Measurements from ENCODE around the gene TMEM201. TPM values are rescaled to one million over a fixed set of nuclear protein-coding genes. Genes with fewer than 3 reads are reported as not detected.

The TMEM201 gene
- total and polyA plus RNA-seq, 2 donors from 2014 or later, result 9.1 to 13.2 TPM

GRCh38 chr1:9575486-9575885, 13.2 kb upstream of the TMEM201 start:
- Histone ChIP-seq H3K4me3 (ENCODE audit: low read length in 3 of 3) (no peak overlapping the region), H3K9ac (ENCODE audit: low read length in 3 of 3) (no peak overlapping the region), H3K27me3 (ENCODE audit: control insufficient read depth, insufficient read depth, low read length) (no peaks in the 10 kb centered on the region), H3K27ac (ENCODE audit: low read depth in 2 of 2, low read length in 2 of 2) (no peak overlapping the region), H3K36me3 (ENCODE audit: control insufficient read depth in 2 of 3, insufficient read depth in 3 of 3, low read length in 3 of 3) (peaks cover 0 to 20% (median 9%) of the 10 kb centered on the region in 3 donors), H3K4me1 (ENCODE audit: control insufficient read depth in 2 of 3, insufficient read depth in 2 of 3, low read depth in 1 of 3, low read length in 3 of 3) (no peaks in the 10 kb centered on the region), H3K9me3 (ENCODE audit: control insufficient read depth in 2 of 3, insufficient read depth in 1 of 3, low read length in 3 of 3) (no peaks in the 10 kb centered on the region)
- DNase-seq (no peak), FAIRE-seq (no peak)
- intact Hi-C loops (cut with DNase I), result loop anchor here (5.0 kb wide), 1 partner anchor 78 kb away; no protein-coding TSS in a partner anchor
- TF ChIP-seq CTCF (IDR thresholded peaks at IDR 0.05; ENCODE audit: borderline replicate concordance, extremely low read depth, insufficient read depth), result no peak

- no peaks in the 10 kb centered on the region for H3K27me3 ChIP-seq (ENCODE audit: control insufficient read depth, insufficient read depth, low read length)
- intact Hi-C loops (cut with DNase I), result loop anchor here (5.0 kb wide), 1 partner anchor 80 kb away; no protein-coding TSS in a partner anchor
- no peak for FAIRE-seq
- no peak overlapping the region for H3K9ac ChIP-seq (ENCODE audit: low read length in 3 of 3)
- no peaks in the 10 kb centered on the region for H3K9me3 ChIP-seq (ENCODE audit: control insufficient read depth in 2 of 3, insufficient read depth in 1 of 3, low read length in 3 of 3)
- H3K4me1 ChIP-seq (ENCODE audit: control insufficient read depth in 2 of 3, insufficient read depth in 2 of 3, low read depth in 1 of 3, low read length in 3 of 3), result no peaks in the 10 kb centered on the region
- H3K27ac ChIP-seq (ENCODE audit: low read depth in 2 of 2, low read length in 2 of 2), result no peak overlapping the region
- no peak for DNase-seq
- H3K4me3 ChIP-seq (ENCODE audit: low read length in 3 of 3), result no peak overlapping the region
- peaks cover 0 to 20% (median 9%) of the 10 kb centered on the region in 3 donors for H3K36me3 ChIP-seq (ENCODE audit: control insufficient read depth in 2 of 3, insufficient read depth in 3 of 3, low read length in 3 of 3)
- no peak for TF ChIP-seq CTCF (IDR thresholded peaks at IDR 0.05; ENCODE audit: borderline replicate concordance, extremely low read depth, insufficient read depth)
Measured at GRCh38 chr1:9576903-9577302, 11.8 kb upstream of the TMEM201 start.

GRCh38 chr1:9577423-9577822, 11.3 kb upstream of the TMEM201 start:
- H3K9me3 ChIP-seq (ENCODE audit: control insufficient read depth in 2 of 3, insufficient read depth in 1 of 3, low read length in 3 of 3), result no peaks in the 10 kb centered on the region
- no peak overlapping the region for H3K9ac ChIP-seq (ENCODE audit: low read length in 3 of 3)
- no peak overlapping the region for H3K4me3 ChIP-seq (ENCODE audit: low read length in 3 of 3)
- H3K4me1 ChIP-seq (ENCODE audit: control insufficient read depth in 2 of 3, insufficient read depth in 2 of 3, low read depth in 1 of 3, low read length in 3 of 3), result no peaks in the 10 kb centered on the region
- no peak for TF ChIP-seq CTCF (IDR thresholded peaks at IDR 0.05; ENCODE audit: borderline replicate concordance, extremely low read depth, insufficient read depth)
- H3K27ac ChIP-seq (ENCODE audit: low read depth in 2 of 2, low read length in 2 of 2), result no peak overlapping the region
- DNase-seq (no peak), FAIRE-seq (no peak)
- peaks cover 0 to 20% (median 9%) of the 10 kb centered on the region in 3 donors for H3K36me3 ChIP-seq (ENCODE audit: control insufficient read depth in 2 of 3, insufficient read depth in 3 of 3, low read length in 3 of 3)
- H3K27me3 ChIP-seq (ENCODE audit: control insufficient read depth, insufficient read depth, low read length), result no peaks in the 10 kb centered on the region
- intact Hi-C loops (cut with DNase I), result loop anchor here (5.0 kb wide), 1 partner anchor 80 kb away; no protein-coding TSS in a partner anchor

- H3K9me3 ChIP-seq (ENCODE audit: control insufficient read depth in 2 of 3, insufficient read depth in 1 of 3, low read length in 3 of 3), result no peaks in the 10 kb centered on the region
- peaks cover 0 to 18% (median 9%) of the 10 kb centered on the region in 3 donors for H3K36me3 ChIP-seq (ENCODE audit: control insufficient read depth in 2 of 3, insufficient read depth in 3 of 3, low read length in 3 of 3)
- no peaks in the 10 kb centered on the region for H3K27me3 ChIP-seq (ENCODE audit: control insufficient read depth, insufficient read depth, low read length)
- no peak overlapping the region for H3K27ac ChIP-seq (ENCODE audit: low read depth in 2 of 2, low read length in 2 of 2)
- H3K4me3 ChIP-seq (ENCODE audit: low read length in 3 of 3), result no peak overlapping the region
- H3K9ac ChIP-seq (ENCODE audit: low read length in 3 of 3), result no peak overlapping the region
- no peak for TF ChIP-seq CTCF (IDR thresholded peaks at IDR 0.05; ENCODE audit: borderline replicate concordance, extremely low read depth, insufficient read depth)
- intact Hi-C loops (cut with DNase I), result no loop called here
- FAIRE-seq, result no peak
- DNase-seq, result no peak
- no peaks in the 10 kb centered on the region for H3K4me1 ChIP-seq (ENCODE audit: control insufficient read depth in 2 of 3, insufficient read depth in 2 of 3, low read depth in 1 of 3, low read length in 3 of 3)
Measured at GRCh38 chr1:9580942-9581341, 7.8 kb upstream of the TMEM201 start.
